Articular chondrocyte of knee joint (primary cell): ENCODE data around the gene PLEKHG4B. TPM values are rescaled to one million over a fixed set of nuclear protein-coding genes. Genes with fewer than 3 reads are reported as not detected.

Experiments used
- small RNA-seq: library from RNA; depleted of rRNA; stranded (forward); fragments of <200 nt; gene quantifications from one replicate; pipeline ENCODE3, GENCODE V24; 2012
- total RNA-seq: library from RNA; depleted of rRNA; stranded (reverse); fragments of >200 nt; gene quantifications from 2 replicates; pipeline ENCODE4 v1.2.3, GENCODE V29; 2012

Gene PLEKHG4B
- total RNA-seq: under 0.01 TPM in 2 replicates

DNA sequence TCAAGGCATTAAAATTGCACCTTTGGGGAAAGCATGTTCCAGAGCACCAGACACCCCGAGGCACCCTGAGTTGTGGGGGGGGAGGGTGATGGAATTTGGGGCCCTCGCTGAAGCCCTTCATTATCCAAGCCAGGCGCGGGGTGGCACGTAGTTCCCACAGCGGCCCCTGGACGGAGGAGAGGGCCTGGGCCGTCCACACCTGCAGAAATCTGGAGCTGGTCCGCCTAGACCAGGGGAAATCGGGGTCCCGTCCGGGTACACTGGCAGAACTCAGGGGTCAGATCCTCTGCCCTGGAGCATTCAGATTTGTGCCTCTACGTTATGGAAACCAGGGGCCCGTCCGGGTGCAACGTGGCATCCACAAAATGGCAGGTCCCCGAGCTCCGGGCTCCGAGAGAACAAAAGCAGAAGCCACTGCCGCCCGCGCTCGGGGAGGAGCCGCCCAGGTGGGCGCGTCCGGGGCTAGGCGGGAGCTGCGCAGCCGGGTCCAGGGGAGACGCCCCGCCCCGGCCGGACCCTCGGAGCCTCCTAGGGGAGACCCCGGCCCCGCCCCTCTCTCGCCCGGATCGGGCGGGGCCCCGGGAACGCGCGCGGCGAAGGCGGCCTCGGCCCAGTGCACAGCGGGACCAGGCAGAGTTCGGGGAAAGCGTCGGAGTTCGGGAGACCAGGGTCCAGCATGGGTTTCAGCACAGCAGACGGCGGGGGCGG lies at the start of gene PLEKHG4B:
Gene PLEKHG4B (plus strand): TSS at position 613 of the 708 bp plus-strand sequence. CDS start 64 bp downstream, at position 677.

GRCh38 chr5:191036-191948 lies 99.3 kb downstream of the PLEKHG4B start, which contains the start of gene LRRC14B:
Gene LRRC14B, plus strand, starts transcription at chr5:191495. Its CDS starts 44 bp downstream, at chr5:191539.

GRCh38 chr5:217494-218456 lies 125.8 kb downstream of the PLEKHG4B start, which contains the start of the genes CCDC127 and SDHA:
Gene CCDC127, minus strand, starts transcription at chr5:218153. Its CDS starts 1,304 bp downstream, at chr5:216849.
Gene SDHA, plus strand, starts transcription at chr5:218320. Its CDS starts 36 bp downstream, at chr5:218356.

Small RNAs within 50 kb of the gene (small RNA-seq; reads per million reads assigned to genes)
- gene RF00019: not detected

Other genes with a start within 250 kb of the PLEKHG4B start
- not detected in 2 replicates for gene LRRC14B, start 99.3 kb downstream of the PLEKHG4B start, total RNA-seq
- gene CCDC127, start 126.0 kb downstream of the PLEKHG4B start, total RNA-seq: 8.1 and 8.2 TPM in 2 replicates
- gene SDHA, start 126.2 kb downstream of the PLEKHG4B start, total RNA-seq: 95.6 and 112 TPM in 2 replicates
- 68.6 and 81.8 TPM in 2 replicates for gene PDCD6, start 179.5 kb downstream of the PLEKHG4B start, total RNA-seq
- 20.1 and 21.1 TPM in 2 replicates for gene AHRR, start 229.5 kb downstream of the PLEKHG4B start, total RNA-seq